B cell (primary cell): Measurements from ENCODE around the gene ACTC1.

Source experiments
- CTCF ChIP-seq: fragments of 200-600 bp; IDR thresholded peaks from one replicate; pipeline ENCODE4 v1.8.0; 2022; ENCODE audit warnings: antibody characterized with exemption, mild to moderate bottlenecking
- EZH2 ChIP-seq: IDR thresholded peaks from 2 replicates; pipeline ENCODE4 v1.6.1; 2012; ENCODE audit warnings: borderline replicate concordance, low read depth, mild to moderate bottlenecking, moderate library complexity, low read length; ENCODE audit not compliant: insufficient read depth, poor library complexity, severe bottlenecking

- no peak for TF ChIP-seq CTCF
- TF ChIP-seq EZH2, result no peak
Measured at GRCh38 chr15:34804776-34805175, 9.4 kb upstream of the ACTC1 start.
